HepG2 (cell line): ENCODE data around the gene SLC8B1. TPM values are rescaled to one million over a fixed set of nuclear protein-coding genes. Genes with fewer than 3 reads are reported as not detected.

Source experiments
- ATAC-seq: fragments of 200-7000 bp; cut with Tn5 transposase; 3 replicates; pipeline ENCODE4 v1.9.1; 2020; ENCODE audit warnings: mild to moderate bottlenecking, moderate library complexity
- BruUV-seq: library from RNA; stranded (reverse); fragments of 400-500 nt; replicated peaks from 2 replicates; lab custom pipeline; 2021; lab: Mats Ljungman, UMichigan
- CTCF ChIA-PET: fragments of 300-600 bp; formaldehyde crosslinking; extraction: SDS; loops from one replicate; lab custom pipeline; 2021; ENCODE audit warnings: low total read pairs, inconsistent platforms, low intra/inter-chr PET ratio; lab: Yijun Ruan, JAX
- POLR2A ChIA-PET: fragments of 350-600 bp; sonication (Branson Sonifier 250); formaldehyde crosslinking; loops from one replicate; lab custom pipeline; 2020; ENCODE audit warnings: antibody characterized with exemption, inconsistent platforms; lab: Yijun Ruan, JAX
- DNase-seq: peaks from one replicate; pipeline ENCODE4 v3.0.0-alpha.2; 2015; ENCODE audit warnings: low spot score
- FAIRE-seq: peaks from 3 replicates; lab custom pipeline; 2011; peaks lifted over from hg19 to GRCh38; lab: Jason Lieb, UNC
- H2AFZ ChIP-seq: one replicate; pipeline ENCODE4 v1.6.1; 2011; ENCODE audit warnings: low read length, inconsistent platforms
- H3K27ac ChIP-seq: fragments of 300-600 bp; 3 replicates; pipeline ENCODE4 v1.8.0; 2011; ENCODE audit warnings: mixed run types, mild to moderate bottlenecking, mixed read lengths, low read length, inconsistent platforms; ENCODE audit not compliant: insufficient read depth; ENCODE audit errors: extremely low read length
- H3K27me3 ChIP-seq, 2 experiments: fragments of 200-600 bp in 1 of 2; 2 replicates in 1 of 2; 3 replicates in 1 of 2; pipeline versions ENCODE4 v1.6.0 to v1.8.0; 2011; ENCODE audit warnings: low read length in 2 of 2, mild to moderate bottlenecking in 2 of 2, moderate library complexity in 2 of 2, inconsistent platforms in 1 of 2; ENCODE audit not compliant: insufficient read depth in 2 of 2, control insufficient read depth in 1 of 2
- H3K36me3 ChIP-seq, 2 experiments: fragments of 200-600 bp in 1 of 2; replicated peaks in 1 of 2; 2 replicates in 1 of 2; 3 replicates in 1 of 2; pipeline versions ENCODE4 v1.5.1 to v1.8.0; 2011; ENCODE audit warnings: low read length in 2 of 2, inconsistent platforms in 1 of 2; ENCODE audit not compliant: insufficient read depth in 2 of 2, control insufficient read depth in 1 of 2
- H3K4me1 ChIP-seq: 2 replicates; pipeline ENCODE4 v1.5.1; 2012; ENCODE audit warnings: low read length, inconsistent platforms; ENCODE audit not compliant: insufficient read depth
- H3K4me2 ChIP-seq: 2 replicates; pipeline ENCODE4 v1.6.0; 2011; ENCODE audit warnings: low read depth, low read length, inconsistent platforms
- H3K4me3 ChIP-seq, 3 experiments: fragments of 200-600 bp in 1 of 3; sonication (generic), shearing (Covaris generic) in 1 of 3; replicated peaks in 1 of 3; 2 replicates each; pipeline ENCODE4 v1.5.1; 2011 to 2016; ENCODE audit warnings: low read length in 3 of 3, inconsistent platforms in 2 of 3, low read depth in 2 of 3, mild to moderate bottlenecking in 2 of 3, control low read depth in 1 of 3, mixed read lengths in 1 of 3; ENCODE audit not compliant: insufficient read depth in 1 of 3
- H3K79me2 ChIP-seq: one replicate; pipeline ENCODE4 v1.6.1; 2011; ENCODE audit warnings: low read length, inconsistent platforms; ENCODE audit not compliant: insufficient read depth
- H3K9ac ChIP-seq: 2 replicates; pipeline ENCODE4 v1.6.0; 2011; ENCODE audit warnings: mild to moderate bottlenecking, low read depth, low read length, inconsistent platforms; ENCODE audit not compliant: insufficient read depth
- H3K9me3 ChIP-seq: 2 replicates; pipeline ENCODE4 v1.5.1; 2012; ENCODE audit warnings: mild to moderate bottlenecking, low read length
- H4K20me1 ChIP-seq: 2 replicates; pipeline ENCODE4 v1.6.0; 2011; ENCODE audit warnings: inconsistent platforms, mild to moderate bottlenecking, low read length, moderate library complexity; ENCODE audit not compliant: insufficient read depth
- ESRRA ChIP-seq: sonication (generic); formaldehyde crosslinking; IDR thresholded peaks from 2 replicates; pipeline ENCODE4 v1.5.1; 2020; ENCODE audit warnings: mild to moderate bottlenecking, low read depth, missing genetic modification reagents
- FIP1L1 ChIP-seq: fragments of 200-400 bp; formaldehyde crosslinking; IDR thresholded peaks from 2 replicates; pipeline ENCODE4 v1.6.1; 2018; ENCODE audit warnings: low read depth, mild to moderate bottlenecking, low read length, moderate library complexity, borderline replicate concordance; ENCODE audit not compliant: insufficient read depth
- HMGXB4 ChIP-seq, 2 experiments: sonication (generic) in 1 of 2; formaldehyde crosslinking in 1 of 2; IDR thresholded peaks; 2 replicates each; pipeline versions ENCODE4 v1.4.0 to v1.6.1; 2018 to 2020; ENCODE audit warnings: missing genetic modification reagents in 2 of 2, borderline replicate concordance in 1 of 2, low read depth in 1 of 2, mild to moderate bottlenecking in 1 of 2, missing biosample characterization in 1 of 2
- MAZ ChIP-seq, 2 experiments: sonication (generic) in 1 of 2; formaldehyde crosslinking in 1 of 2; IDR thresholded peaks; 2 replicates each; pipeline versions ENCODE4 v1.5.0 to v1.6.1; 2012 to 2020; ENCODE audit warnings: low read depth in 2 of 2, mild to moderate bottlenecking in 2 of 2, borderline replicate concordance in 1 of 2, improper control_type of control experiment in 1 of 2, low read length in 1 of 2, missing genetic modification reagents in 1 of 2, moderate library complexity in 1 of 2
- NFRKB ChIP-seq: fragments of 450-650 bp; IDR thresholded peaks from 2 replicates; pipeline ENCODE4 v1.6.1; 2017
- PRDM10 ChIP-seq: sonication (generic); formaldehyde crosslinking; IDR thresholded peaks from 2 replicates; pipeline ENCODE4 v1.4.0; 2020; ENCODE audit warnings: low read depth, missing genetic modification reagents
- SATB2 ChIP-seq: sonication (generic); formaldehyde crosslinking; IDR thresholded peaks from 2 replicates; pipeline ENCODE4 v1.5.0; 2020; ENCODE audit warnings: missing genetic modification reagents
- SRY ChIP-seq: sonication (generic); formaldehyde crosslinking; IDR thresholded peaks from 2 replicates; pipeline ENCODE4 v1.8.0; 2022; ENCODE audit warnings: mild to moderate bottlenecking, missing genetic modification reagents
- TEF ChIP-seq: sonication (generic); formaldehyde crosslinking; IDR thresholded peaks from 2 replicates; pipeline ENCODE4 v1.5.0; 2020; ENCODE audit warnings: missing genetic modification reagents
- ZNF547 ChIP-seq: sonication (generic); formaldehyde crosslinking; IDR thresholded peaks from 2 replicates; pipeline ENCODE4 v1.5.1; 2020; ENCODE audit warnings: mild to moderate bottlenecking, missing genetic modification reagents
- ZXDC ChIP-seq: sonication (generic); formaldehyde crosslinking; IDR thresholded peaks from 2 replicates; pipeline ENCODE4 v1.5.0; 2020; ENCODE audit warnings: mild to moderate bottlenecking, missing genetic modification reagents
- WGBS: methylation state at CpG from one replicate; pipeline ENCODE4 v1.1.6; 2017; ENCODE audit warnings: low lambda C conversion rate; 5-methylcytosine and 5-hydroxymethylcytosine counted together
- in situ Hi-C: cut with HindIII; loops from 2 replicates; pipeline ENCODE4 v1.10.0; 2017; ENCODE audit warnings: low pct_unique_long_range_greater_than_20kb; ENCODE audit not compliant: extremely low pct_ligation_motif_present
- intact Hi-C: fragments of 100-400 bp; cut with micrococcal nuclease; formaldehyde crosslinking; loops from one replicate; pipeline ENCODE4 v1.10.0; 2022; ENCODE audit not compliant: unreplicated experiment
- polyA plus RNA-seq, 8 experiments: library from polyadenylated mRNA; depleted of rRNA in 3 of 8; stranded (reverse) in 7 of 8; unstranded in 1 of 8; fragments of >200 nt; fragmentation: Illumina TruSeq in 4 of 8; extraction: Trizol in 4 of 8; gene quantifications; 2 replicates each; pipeline versions ENCODE4 v1.2.1 to v1.2.3, GENCODE V29; 2011 to 2016; ENCODE audit warnings: low read depth in 4 of 8, missing spikeins in 1 of 8, mixed read lengths in 1 of 8; ENCODE audit not compliant: insufficient read depth in 1 of 8
- total RNA-seq, 5 experiments: library from RNA; depleted of rRNA; stranded (reverse); fragments of >200 nt; fragmentation: Illumina TruSeq; extraction: Trizol; gene quantifications; 2 replicates each; pipeline ENCODE4 v1.2.3, GENCODE V29; 2016; ENCODE audit warnings: low read depth in 1 of 5

SLC8B1 gene
- total and polyA plus RNA-seq, 2 of the 13 experiments (the other 11 are each of a cell fraction or from before 2014, with no cell fraction given), result 6.8 to 8.0 TPM

- TF ChIP-seq ZXDC (CRISPR knock-in tag) (no peak), PRDM10 (CRISPR knock-in tag) (no peak), NFRKB (no peak)
Measured at GRCh38 chr12:113267621-113268020, 67.3 kb downstream of the SLC8B1 start (continued).

- DNase-seq (no peak), FAIRE-seq (no peak), ATAC-seq (no peak)
- Histone ChIP-seq H4K20me1 (no peaks in the 10 kb centered on the region), H3K79me2 (no peaks in the 10 kb centered on the region), H3K4me1 (peaks cover 32% of the 10 kb centered on the region), H3K4me2 (no peak overlapping the region), H3K9me3 (no peaks in the 10 kb centered on the region), H3K27me3 (no peaks in the 10 kb centered on the region), H3K4me3 (no peak overlapping the region), H3K9ac (no peak overlapping the region), H2AFZ (no peak overlapping the region), H3K27ac (no peak overlapping the region), H3K36me3 (peaks cover 6 to 8% of the 10 kb centered on the region in 2 experiments; a peak in 4 of 5 replicates)
- CTCF ChIA-PET, result no interaction called here
- POLR2A ChIA-PET, result interaction anchor here (1.0 kb wide), 1 partner anchor 43 kb away, joined by 4 read pairs; no protein-coding TSS in a partner anchor
- in situ Hi-C loops, result no loop called here
- 98% methylated on average over 20 of the region's 23 CpGs for WGBS
- no TSS peak for BruUV-seq
- intact Hi-C loops, result no loop called here
- TF ChIP-seq ZNF547 (CRISPR knock-in tag) (no peak), TEF (CRISPR knock-in tag) (no peak), MAZ (IDR thresholded peaks at IDR 0.05; ENCODE audit: borderline replicate concordance, low read depth, low read length) (no peak), MAZ (CRISPR knock-in tag; IDR thresholded peaks at IDR 0.05; ENCODE audit: low read depth) (no peak), FIP1L1 (no peak), SATB2 (CRISPR knock-in tag) (no peak), HMGXB4 (CRISPR knock-in tag; IDR thresholded peaks at IDR 0.05; ENCODE audit: borderline replicate concordance in 1 of 2, low read depth in 1 of 2) (no peak), ESRRA (CRISPR knock-in tag) (no peak), SRY (CRISPR knock-in tag) (no peak)
Measured at GRCh38 chr12:113266106-113266895, 68.6 kb downstream of the SLC8B1 start.
